ENCODE data around the gene ATG9A. TPM values are rescaled to one million over a fixed set of nuclear protein-coding genes. Genes with fewer than 3 reads are reported as not detected.

ATG9A gene
- total and polyA plus RNA-seq, 9 of the 15 experiments (the other 6 are each of a cell fraction or from before 2014, with no cell fraction given): 0.25 to 65.6 (median 23.4) TPM

DNA sequence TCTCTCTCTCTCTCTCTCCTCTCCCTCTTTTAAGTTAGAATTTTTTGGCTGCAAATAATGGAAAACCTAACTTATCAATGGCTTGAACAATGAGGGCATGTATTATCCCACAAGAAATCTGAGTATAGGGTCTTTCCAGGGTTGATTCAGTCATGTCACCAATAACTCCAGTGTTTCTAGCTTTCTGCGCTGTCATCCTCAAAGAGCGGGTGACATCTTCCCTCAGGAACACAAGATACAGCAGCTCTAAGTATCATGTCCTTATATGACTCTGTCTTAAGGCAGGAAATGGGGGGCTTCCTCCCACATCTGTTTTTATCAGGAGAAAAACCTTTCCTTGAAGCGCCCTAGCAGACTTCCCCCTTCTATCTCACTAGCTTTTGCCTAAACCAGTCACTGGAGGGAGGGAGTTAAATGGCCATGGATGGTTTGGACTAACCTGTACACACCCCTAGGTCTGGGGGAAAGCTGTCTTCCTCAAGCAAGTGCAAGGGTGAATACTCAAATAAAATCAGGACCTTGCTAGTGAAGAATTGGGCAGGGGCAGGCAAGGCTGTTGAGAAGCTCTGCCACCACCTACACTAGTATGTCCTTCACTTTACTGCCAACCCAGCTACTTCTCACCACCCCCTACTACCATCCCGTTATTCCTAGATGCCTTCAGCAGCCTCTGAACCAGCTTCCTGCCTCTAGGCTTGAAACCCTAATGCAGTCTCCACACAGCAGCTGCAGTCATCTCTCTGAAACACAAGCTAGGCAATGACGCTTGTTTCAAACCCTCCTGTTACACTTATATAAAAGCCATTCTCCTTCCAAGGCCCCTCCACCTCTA, 31.8 kb upstream of the ATG9A start (continued):
- TF ChIP-seq FUS (optimal IDR thresholded peaks at IDR 0.05; ENCODE audit: low read depth, low read length) (no peak), HNRNPH1 (optimal IDR thresholded peaks at IDR 0.05; ENCODE audit: low read depth, low read length) (no peak), SAP30 (IDR thresholded peaks at IDR 0.05; ENCODE audit: borderline replicate concordance, insufficient read depth, low read depth, low read length, poor library complexity, severe bottlenecking) (no peak), C11orf30 (IDR thresholded peaks at IDR 0.05; ENCODE audit: low read depth) (peak; percentile 22; the same call in 1 of the 2 replicates), TCF7 (IDR thresholded peaks at IDR 0.05; ENCODE audit: borderline replicate concordance) (no peak), GATA2 (CRISPR knock-in tag; IDR thresholded peaks at IDR 0.05) (no peak), CBFA2T3 (IDR thresholded peaks at IDR 0.05) (peak; percentile 52), TBP (optimal IDR thresholded peaks at IDR 0.05; ENCODE audit: low read depth, low read length) (no peak), CAMTA2 (CRISPR knock-in tag; conservative IDR thresholded peaks at IDR 0.05) (no peak), ZNF3 (CRISPR knock-in tag; IDR thresholded peaks at IDR 0.05) (no peak), POLR3G (IDR thresholded peaks at IDR 0.05; ENCODE audit: extremely low read depth, insufficient read length, insufficient replicate concordance) (no peak), ZBTB1 (CRISPR knock-in tag; IDR thresholded peaks at IDR 0.05; ENCODE audit: borderline replicate concordance, low read depth) (no peak), ZBTB7A (IDR thresholded peaks at IDR 0.05; ENCODE audit: borderline replicate concordance, control insufficient read depth, low read depth, low read length) (no peak), MTF1 (CRISPR knock-in tag; IDR thresholded peaks at IDR 0.05; ENCODE audit: borderline replicate concordance) (no peak), ETV1 (tag; conservative IDR thresholded peaks at IDR 0.05; ENCODE audit: low read depth) (no peak), FOXA1 (IDR thresholded peaks at IDR 0.05; ENCODE audit: borderline replicate concordance) (no peak)
- TF ChIP-seq, protein P1, sequence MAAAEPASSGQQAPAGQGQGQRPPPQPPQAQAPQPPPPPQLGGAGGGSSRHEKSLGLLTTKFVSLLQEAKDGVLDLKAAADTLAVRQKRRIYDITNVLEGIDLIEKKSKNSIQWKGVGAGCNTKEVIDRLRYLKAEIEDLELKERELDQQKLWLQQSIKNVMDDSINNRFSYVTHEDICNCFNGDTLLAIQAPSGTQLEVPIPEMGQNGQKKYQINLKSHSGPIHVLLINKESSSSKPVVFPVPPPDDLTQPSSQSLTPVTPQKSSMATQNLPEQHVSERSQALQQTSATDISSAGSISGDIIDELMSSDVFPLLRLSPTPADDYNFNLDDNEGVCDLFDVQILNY (CRISPR knock-in tag; IDR thresholded peaks at IDR 0.05): no peak
- TF ChIP-seq, protein P2, sequence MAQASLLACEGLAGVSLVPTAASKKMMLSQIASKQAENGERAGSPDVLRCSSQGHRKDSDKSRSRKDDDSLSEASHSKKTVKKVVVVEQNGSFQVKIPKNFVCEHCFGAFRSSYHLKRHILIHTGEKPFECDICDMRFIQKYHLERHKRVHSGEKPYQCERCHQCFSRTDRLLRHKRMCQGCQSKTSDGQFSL (CRISPR knock-in tag; IDR thresholded peaks at IDR 0.05): no peak
- TF ChIP-seq, protein P2 (tag; IDR thresholded peaks at IDR 0.05): no peak
- TF ChIP-seq, protein P3, sequence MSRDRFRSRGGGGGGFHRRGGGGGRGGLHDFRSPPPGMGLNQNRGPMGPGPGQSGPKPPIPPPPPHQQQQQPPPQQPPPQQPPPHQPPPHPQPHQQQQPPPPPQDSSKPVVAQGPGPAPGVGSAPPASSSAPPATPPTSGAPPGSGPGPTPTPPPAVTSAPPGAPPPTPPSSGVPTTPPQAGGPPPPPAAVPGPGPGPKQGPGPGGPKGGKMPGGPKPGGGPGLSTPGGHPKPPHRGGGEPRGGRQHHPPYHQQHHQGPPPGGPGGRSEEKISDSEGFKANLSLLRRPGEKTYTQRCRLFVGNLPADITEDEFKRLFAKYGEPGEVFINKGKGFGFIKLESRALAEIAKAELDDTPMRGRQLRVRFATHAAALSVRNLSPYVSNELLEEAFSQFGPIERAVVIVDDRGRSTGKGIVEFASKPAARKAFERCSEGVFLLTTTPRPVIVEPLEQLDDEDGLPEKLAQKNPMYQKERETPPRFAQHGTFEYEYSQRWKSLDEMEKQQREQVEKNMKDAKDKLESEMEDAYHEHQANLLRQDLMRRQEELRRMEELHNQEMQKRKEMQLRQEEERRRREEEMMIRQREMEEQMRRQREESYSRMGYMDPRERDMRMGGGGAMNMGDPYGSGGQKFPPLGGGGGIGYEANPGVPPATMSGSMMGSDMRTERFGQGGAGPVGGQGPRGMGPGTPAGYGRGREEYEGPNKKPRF (IDR thresholded peaks at IDR 0.05; ENCODE audit: low read depth, low read length): no peak
- TF ChIP-seq, protein P4, sequence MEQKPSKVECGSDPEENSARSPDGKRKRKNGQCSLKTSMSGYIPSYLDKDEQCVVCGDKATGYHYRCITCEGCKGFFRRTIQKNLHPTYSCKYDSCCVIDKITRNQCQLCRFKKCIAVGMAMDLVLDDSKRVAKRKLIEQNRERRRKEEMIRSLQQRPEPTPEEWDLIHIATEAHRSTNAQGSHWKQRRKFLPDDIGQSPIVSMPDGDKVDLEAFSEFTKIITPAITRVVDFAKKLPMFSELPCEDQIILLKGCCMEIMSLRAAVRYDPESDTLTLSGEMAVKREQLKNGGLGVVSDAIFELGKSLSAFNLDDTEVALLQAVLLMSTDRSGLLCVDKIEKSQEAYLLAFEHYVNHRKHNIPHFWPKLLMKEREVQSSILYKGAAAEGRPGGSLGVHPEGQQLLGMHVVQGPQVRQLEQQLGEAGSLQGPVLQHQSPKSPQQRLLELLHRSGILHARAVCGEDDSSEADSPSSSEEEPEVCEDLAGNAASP (IDR thresholded peaks at IDR 0.05): no peak; the same call in 1 of the 2 replicates
- TF ChIP-seq, protein P5, sequence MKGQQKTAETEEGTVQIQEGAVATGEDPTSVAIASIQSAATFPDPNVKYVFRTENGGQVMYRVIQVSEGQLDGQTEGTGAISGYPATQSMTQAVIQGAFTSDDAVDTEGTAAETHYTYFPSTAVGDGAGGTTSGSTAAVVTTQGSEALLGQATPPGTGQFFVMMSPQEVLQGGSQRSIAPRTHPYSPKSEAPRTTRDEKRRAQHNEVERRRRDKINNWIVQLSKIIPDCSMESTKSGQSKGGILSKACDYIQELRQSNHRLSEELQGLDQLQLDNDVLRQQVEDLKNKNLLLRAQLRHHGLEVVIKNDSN (CRISPR knock-in tag; IDR thresholded peaks at IDR 0.05): no peak
